Heart left ventricle (tissue), 13 donors: ENCODE results near the gene HTR3B.

Experiments
- CTCF ChIP-seq, 12 donors: fragments of 200-600 bp; sonication (generic) in 4 of 12; IDR thresholded peaks; one replicate each; pipeline versions ENCODE4 v1.5.0 to v1.8.0; 2018 to 2022; ENCODE audit warnings: antibody characterized with exemption in 12 of 12, mild to moderate bottlenecking in 5 of 12
- POLR2A ChIP-seq, 2 donors: fragments of 450-650 bp; IDR thresholded peaks; one replicate each; pipeline ENCODE4 v1.6.1; 2017; ENCODE audit warnings: antibody characterized with exemption in 2 of 2, mild to moderate bottlenecking in 2 of 2, moderate library complexity in 2 of 2
- donor health status: ischemic (EF 13 %, LVEDD 7.1; RV severe dilation, severe dysfunction).
- donor health status: DM: no; HTN: yes; CAD: no.
- donor health status: DM: no; HTN: no; CAD: no.
- donor health status: ischemic (EF 25% LVEDD 6.9; RV normal size, moderate dysfunction).
- donor health status: ischemic (EF 25% LVEDD 5.7; RV mildly dilated, moderate dysfunction).
- donor health status: ischemic (EF 35%, LVEDD 5.7; RV mildly dilated, moderate dysfunction).
- donor health status: nonischemic (EF 11% LVEDD 7.7; RV severe dilation, severe dysfunction).
- donor health status: DM: yes; HTN: yes; CAD: no.
- donor health status: PGD.
- donor health status: ischemic (EF 29% LVEDD 5.4; RV normal size, mild dysfunction).
- donor health status: nonischemic (EF 23%, LVEDD 6.1; RV moderate dilation, normal function).

- TF ChIP-seq CTCF (IDR thresholded peaks at IDR 0.05) = no peak
- TF ChIP-seq POLR2A (IDR thresholded peaks at IDR 0.05) = no peak
Observed at GRCh38 chr11:113881856-113882255, 22.7 kb upstream of the HTR3B start.
